Thyroid gland (tissue), 4 donors: ENCODE data around the gene C21orf58.
A peak's percentile ranks its signal among the peaks of the same experiment; 100 is the strongest.

Experiments
- CTCF ChIP-seq, 6 experiments: fragments of 200-600 bp in 3 of 6; fragments of 450-650 bp in 3 of 6; sonication (generic) in 3 of 6; IDR thresholded peaks; one replicate each; pipeline ENCODE4 v1.5.1; 2016 to 2019; ENCODE audit warnings: antibody characterized with exemption in 6 of 6, mild to moderate bottlenecking in 2 of 6, inconsistent platforms in 1 of 6, moderate library complexity in 1 of 6
- POLR2A ChIP-seq, 2 donors: fragments of 450-650 bp; IDR thresholded peaks; one replicate each; pipeline ENCODE4 v1.6.1; 2017; ENCODE audit warnings: antibody characterized with exemption in 2 of 2, mild to moderate bottlenecking in 2 of 2, moderate library complexity in 1 of 2

GRCh38 chr21:46285761-46286647 lies 37.7 kb downstream of the C21orf58 start, which contains the start of gene YBEY:
- TF ChIP-seq CTCF (IDR thresholded peaks at IDR 0.05), result peak in 4 of 6 experiments; percentile 18 to 37 (median 31)
- peak in 1 of 2 donors; percentile 75 for TF ChIP-seq POLR2A (IDR thresholded peaks at IDR 0.05)
